Measurements from ENCODE around the gene PIP4K2A.

DNA sequence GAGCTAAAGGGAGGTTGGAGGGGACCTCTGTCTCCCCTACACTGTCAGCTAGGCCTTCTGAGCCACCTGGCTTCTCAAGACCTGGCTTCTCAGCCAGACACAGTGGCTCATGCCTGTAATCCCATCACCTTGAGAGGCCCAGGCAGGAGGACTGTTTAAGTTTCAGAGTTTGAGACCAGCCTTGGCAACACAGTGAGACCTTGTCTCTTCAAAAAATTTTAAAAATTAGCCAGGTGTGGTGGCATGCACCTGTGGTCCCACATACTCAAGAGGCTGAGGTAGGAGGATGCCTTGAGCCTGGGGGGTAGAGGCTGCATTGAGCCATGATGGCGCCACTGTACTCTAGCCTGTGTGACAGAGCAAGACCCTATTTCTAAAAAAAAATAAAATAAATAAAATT is 33.1 kb downstream of the PIP4K2A start:
- TF ChIP-seq EZH2 (IDR thresholded peaks at IDR 0.05) (no peak), POLR2AphosphoS5 (IDR thresholded peaks at IDR 0.05; ENCODE audit: borderline replicate concordance, low read depth, low read length) (no peak), FOXP2 (optimal IDR thresholded peaks at IDR 0.05; ENCODE audit: control extremely low read depth, extremely low read length, insufficient read depth) (no peak)

All from SK-N-MC (cell line).